NCI-H1694 treated with DMSO at 0.1 percent for 48 hours (cell line): Measurements from ENCODE around the gene TNKS1BP1.
"Not testable (repeated sequence)": the region's sequence is repeated elsewhere in the genome, so short reads cannot be mapped to it uniquely, and the experiment has no call there.

ENCODE experiments used
- DNase-seq: peaks from one replicate; lab custom pipeline; 2025; lab: John Stamatoyannopoulos, UW

Gene TNKS1BP1

GRCh38 chr11:57353036-57353435, 28.3 kb upstream of the TNKS1BP1 start:
- DNase-seq: no peak

- no peak for DNase-seq
Measured at GRCh38 chr11:57349491-57350274, 24.9 kb upstream of the TNKS1BP1 start.

- DNase-seq: no peak
Measured at GRCh38 chr11:57348636-57349313, 24.0 kb upstream of the TNKS1BP1 start.

- DNase-seq: no peak
Measured at GRCh38 chr11:57348052-57348451, 23.3 kb upstream of the TNKS1BP1 start.

- no peak for DNase-seq
Measured at GRCh38 chr11:57347336-57347735, 22.6 kb upstream of the TNKS1BP1 start.

GRCh38 chr11:57345555-57346211, 20.9 kb upstream of the TNKS1BP1 start:
- peak; percentile 64 for DNase-seq

GRCh38 chr11:57344826-57345225, 20.1 kb upstream of the TNKS1BP1 start:
- DNase-seq: no peak

- no peak for DNase-seq
Measured at GRCh38 chr11:57343825-57344224, 19.1 kb upstream of the TNKS1BP1 start.

GRCh38 chr11:57342702-57343101, 17.9 kb upstream of the TNKS1BP1 start:
- DNase-seq: no peak

GRCh38 chr11:57341250-57341808, 16.6 kb upstream of the TNKS1BP1 start:
- DNase-seq: no peak

GRCh38 chr11:57340039-57340615, 15.4 kb upstream of the TNKS1BP1 start:
- DNase-seq: no peak

GRCh38 chr11:57339328-57339727, 14.6 kb upstream of the TNKS1BP1 start:
- DNase-seq: no peak

GRCh38 chr11:57338142-57338541, 13.4 kb upstream of the TNKS1BP1 start, which contains the start of gene P2RX3:
Gene P2RX3 (plus strand): TSS chr11:57338352. CDS start chr11:57338551, 199 bp downstream.
- no peak for DNase-seq

GRCh38 chr11:57336856-57337255, 12.1 kb upstream of the TNKS1BP1 start:
- DNase-seq: not testable (repeated sequence)

GRCh38 chr11:57336111-57336666, 11.4 kb upstream of the TNKS1BP1 start:
- no peak for DNase-seq

GRCh38 chr11:57335343-57336110, 10.8 kb upstream of the TNKS1BP1 start, which contains the start of gene SSRP1:
Gene SSRP1 (minus strand): TSS chr11:57335892. CDS start chr11:57335121, 771 bp downstream.
- peak; percentile 82 for DNase-seq

GRCh38 chr11:57335023-57335342, 10.2 kb upstream of the TNKS1BP1 start:
- no peak for DNase-seq

- no peak for DNase-seq
Measured at GRCh38 chr11:57332694-57333440, 8.1 kb upstream of the TNKS1BP1 start.

GRCh38 chr11:57331720-57332119, 7.0 kb upstream of the TNKS1BP1 start:
- no peak for DNase-seq

- no peak for DNase-seq
Measured at GRCh38 chr11:57330029-57330428, 5.3 kb upstream of the TNKS1BP1 start.
